SH-SY5Y (cell line): ENCODE results near the gene SRP9.

ENCODE experiments used
- GATA2 ChIP-seq: IDR thresholded peaks from 2 replicates; pipeline ENCODE4 v1.6.1; 2011; ENCODE audit warnings: mild to moderate bottlenecking, low read depth, low read length
- GATA3 ChIP-seq: IDR thresholded peaks from 2 replicates; pipeline ENCODE4 v1.6.1; 2011; ENCODE audit warnings: low read depth, mild to moderate bottlenecking, low read length, moderate library complexity

- TF ChIP-seq GATA3 (no peak), GATA2 (no peak)
Observed at GRCh38 chr1:225820522-225821120, 43.0 kb downstream of the SRP9 start.
